Measurements from ENCODE around the gene FAM149B1.

- no peak for TF ChIP-seq CTCF (IDR thresholded peaks at IDR 0.05)
- TF ChIP-seq POLR2A (IDR thresholded peaks at IDR 0.05) = no peak
Measured at GRCh38 chr10:73131301-73131700, 36.6 kb upstream of the FAM149B1 start.

Measured in testis (tissue), 2 donors.